SK-N-SH (cell line): ENCODE data around the gene PRKAB2. TPM values are rescaled to one million over a fixed set of nuclear protein-coding genes. Genes with fewer than 3 reads are reported as not detected.

Experiments
- CTCF ChIA-PET: fragments of 300-600, 350-600 bp; formaldehyde crosslinking; extraction: SDS; loops from one replicate; lab custom pipeline; 2021; lab: Yijun Ruan, JAX
- POLR2A ChIA-PET: fragments of 350-600 bp; sonication (Branson Sonifier 250); formaldehyde crosslinking; extraction: SDS; loops from one replicate; lab custom pipeline; 2020; ENCODE audit warnings: antibody characterized with exemption, inconsistent platforms; lab: Yijun Ruan, JAX
- DNase-seq: peaks from one replicate; pipeline ENCODE4 v3.0.0; 2012
- H2AFZ ChIP-seq: fragments of 200-600 bp; sonication (generic); 2 replicates; pipeline ENCODE4 v1.8.1; 2016; ENCODE audit warnings: antibody characterized with exemption, mild to moderate bottlenecking, low read depth
- H3F3A ChIP-seq: fragments of 200-600 bp; sonication (generic); replicated peaks from 2 replicates; pipeline ENCODE3; 2016; ENCODE audit warnings: antibody characterized with exemption, mild to moderate bottlenecking; ENCODE audit not compliant: insufficient read depth
- H3K27ac ChIP-seq, 2 experiments: fragments of 200-500 bp in 1 of 2; fragments of 200-600 bp in 1 of 2; sonication (Bioruptor generic) in 1 of 2; sonication (generic), shearing (Covaris generic) in 1 of 2; 2 replicates each; pipeline versions ENCODE4 v1.5.1 to v1.6.1; 2014 to 2016; ENCODE audit warnings: low read depth in 2 of 2, inconsistent platforms in 1 of 2, low read length in 1 of 2, mild to moderate bottlenecking in 1 of 2, mixed read lengths in 1 of 2
- H3K27me3 ChIP-seq: fragments of 200-600 bp; sonication (generic), shearing (Covaris generic); 2 replicates; pipeline ENCODE4 v1.6.1; 2016; ENCODE audit warnings: mixed run types; ENCODE audit not compliant: insufficient read depth
- H3K36me3 ChIP-seq, 2 experiments: fragments of 200-500 bp in 1 of 2; fragments of 200-600 bp in 1 of 2; sonication (Bioruptor generic) in 1 of 2; sonication (generic) in 1 of 2; replicated peaks in 1 of 2; 2 replicates each; pipeline versions ENCODE3 to v1.5.1; 2014 to 2016; ENCODE audit warnings: low read length in 1 of 2, mild to moderate bottlenecking in 1 of 2; ENCODE audit not compliant: insufficient read depth in 2 of 2, control insufficient read depth in 1 of 2
- H3K4me1 ChIP-seq, 2 experiments: fragments of 200-500 bp in 1 of 2; fragments of 200-600 bp in 1 of 2; sonication (Bioruptor generic) in 1 of 2; sonication (generic), shearing (Covaris generic) in 1 of 2; 2 replicates each; pipeline versions ENCODE4 v1.5.1 to v1.6.1; 2014 to 2016; ENCODE audit warnings: low read depth in 1 of 2, low read length in 1 of 2, mixed run types in 1 of 2; ENCODE audit not compliant: insufficient read depth in 2 of 2, control insufficient read depth in 1 of 2
- H3K4me2 ChIP-seq: fragments of 200-600 bp; sonication (generic), shearing (Covaris generic); 2 replicates; pipeline ENCODE4 v1.6.1; 2017; ENCODE audit warnings: mixed run types
- H3K4me3 ChIP-seq, 2 experiments: fragments of 200-500 bp in 1 of 2; fragments of 200-600 bp in 1 of 2; sonication (Bioruptor generic) in 1 of 2; sonication (generic), shearing (Covaris generic) in 1 of 2; 2 replicates each; pipeline versions ENCODE4 v1.5.1 to v1.8.1; 2014 to 2016; ENCODE audit warnings: low read depth in 2 of 2, inconsistent platforms in 1 of 2, low read length in 1 of 2, mild to moderate bottlenecking in 1 of 2, mixed read lengths in 1 of 2, moderate library complexity in 1 of 2
- H3K79me2 ChIP-seq: fragments of 200-600 bp; sonication (generic); 2 replicates; pipeline ENCODE4 v1.8.1; 2017; ENCODE audit warnings: mild to moderate bottlenecking; ENCODE audit not compliant: insufficient read depth
- H3K9ac ChIP-seq: fragments of 200-600 bp; sonication (generic); 2 replicates; pipeline ENCODE4 v1.6.1; 2017; ENCODE audit warnings: mixed run types
- H3K9me2 ChIP-seq: fragments of 200-600 bp; sonication (generic); 2 replicates; pipeline ENCODE4 v1.6.1; 2017; ENCODE audit warnings: mixed run types
- H3K9me3 ChIP-seq: fragments of 200-600 bp; sonication (generic); 2 replicates; pipeline ENCODE4 v1.6.1; 2017; ENCODE audit warnings: mixed run types, mild to moderate bottlenecking, moderate library complexity
- H4K20me1 ChIP-seq: fragments of 200-600 bp; sonication (generic); 2 replicates; pipeline ENCODE4 v1.6.1; 2017; ENCODE audit warnings: mild to moderate bottlenecking, mixed run types; ENCODE audit not compliant: insufficient read depth
- ELF1 ChIP-seq: IDR thresholded peaks from 2 replicates; pipeline ENCODE4 v1.4.0; 2012
- EP300 ChIP-seq, 2 experiments: IDR thresholded peaks; 2 replicates each; pipeline versions ENCODE4 v1.4.0 to v1.6.1; 2012; ENCODE audit warnings: borderline replicate concordance in 1 of 2, low read depth in 1 of 2, low read length in 1 of 2
- EZH2phosphoT487 ChIP-seq: fragments of 200-600 bp; sonication (generic); IDR thresholded peaks from 2 replicates; pipeline ENCODE4 v1.6.1; 2017; ENCODE audit warnings: low read depth, mixed run types, mild to moderate bottlenecking, antibody characterized with exemption, moderate library complexity, borderline replicate concordance
- FOSL2 ChIP-seq: IDR thresholded peaks from 2 replicates; pipeline ENCODE4 v1.4.0; 2012; ENCODE audit warnings: low read depth, mild to moderate bottlenecking, moderate library complexity, borderline replicate concordance
- FOXM1 ChIP-seq: IDR thresholded peaks from 2 replicates; pipeline ENCODE4 v1.4.0; 2012; ENCODE audit warnings: low read depth, mild to moderate bottlenecking
- MEF2A ChIP-seq: IDR thresholded peaks from 2 replicates; pipeline ENCODE4 v1.4.0; 2012; ENCODE audit warnings: low read depth, borderline replicate concordance
- NFIC ChIP-seq: IDR thresholded peaks from 2 replicates; pipeline ENCODE4 v1.4.0; 2012; ENCODE audit warnings: borderline replicate concordance
- NRF1 ChIP-seq: IDR thresholded peaks from 2 replicates; pipeline ENCODE4 v1.6.1; 2012; ENCODE audit warnings: low read depth, mild to moderate bottlenecking, low read length
- POLR2AphosphoS5 ChIP-seq: IDR thresholded peaks from 2 replicates; pipeline ENCODE4 v1.6.1; 2012; ENCODE audit warnings: low read depth, low read length
- RAD21 ChIP-seq: IDR thresholded peaks from 2 replicates; pipeline ENCODE4 v1.6.1; 2012; ENCODE audit warnings: mild to moderate bottlenecking, low read length
- RFX5 ChIP-seq: IDR thresholded peaks from 2 replicates; pipeline ENCODE4 v1.6.1; 2012; ENCODE audit warnings: mild to moderate bottlenecking, improper control_type of control experiment, low read length
- RXRA ChIP-seq: IDR thresholded peaks from 2 replicates; pipeline ENCODE4 v1.4.0; 2012; ENCODE audit warnings: low read depth, mild to moderate bottlenecking, borderline replicate concordance
- SIN3A ChIP-seq: IDR thresholded peaks from 2 replicates; pipeline ENCODE4 v1.6.1; 2012; ENCODE audit warnings: low read depth, mild to moderate bottlenecking, low read length, moderate library complexity, borderline replicate concordance
- TCF12 ChIP-seq: IDR thresholded peaks from 2 replicates; pipeline ENCODE4 v1.4.0; 2012
- TEAD4 ChIP-seq: IDR thresholded peaks from 2 replicates; pipeline ENCODE4 v1.4.0; 2012; ENCODE audit warnings: mild to moderate bottlenecking, borderline replicate concordance; ENCODE audit not compliant: insufficient read depth
- WGBS: methylation state at CpG from one replicate; pipeline ENCODE4 v1.1.6; 2017; ENCODE audit warnings: low lambda C conversion rate; 5-methylcytosine and 5-hydroxymethylcytosine counted together
- polyA plus RNA-seq, 3 experiments: library from polyadenylated mRNA; depleted of rRNA; stranded (reverse); fragments of >200 nt; gene quantifications; 2 replicates each; pipeline ENCODE4 v1.2.3, GENCODE V29; 2012
- TF ChIP-seq, protein P1 (sequence below): IDR thresholded peaks from 2 replicates; pipeline ENCODE4 v1.4.0; 2012; ENCODE audit warnings: low read depth, borderline replicate concordance

The PRKAB2 gene
- polyA plus RNA-seq, 1 of the 3 experiments (the other 2 are of a cell fraction) = 6.2 TPM

DNA sequence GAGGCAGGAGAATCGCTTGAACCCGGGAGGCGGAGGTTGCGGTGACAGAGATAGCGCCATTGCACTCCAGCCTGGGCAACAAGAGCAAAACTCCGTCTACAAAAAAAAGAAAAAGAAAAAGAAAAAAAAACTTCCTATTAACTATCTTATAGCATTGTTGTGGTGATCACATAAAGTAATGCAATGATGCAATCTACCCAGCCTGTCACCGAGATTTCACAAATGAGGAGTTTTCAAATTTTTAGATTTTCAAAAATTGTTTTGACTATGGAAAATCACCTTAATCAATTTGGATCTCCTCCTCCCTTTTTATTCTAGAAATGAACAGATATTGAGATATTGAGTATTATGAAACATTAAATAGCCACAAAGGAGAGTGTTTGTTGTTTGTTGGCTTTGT is 44.9 kb upstream of the PRKAB2 start:
- H3F3A ChIP-seq = no peaks in the 10 kb centered on the region
- H3K4me2 ChIP-seq = no peak overlapping the region
- H3K79me2 ChIP-seq = no peaks in the 10 kb centered on the region
- no peak for DNase-seq
- H3K4me3 ChIP-seq = no peak overlapping the region
- 75% methylated on average over 7 of the region's 7 CpGs for WGBS
- H3K36me3 ChIP-seq = no peaks in the 10 kb centered on the region
- H3K9me2 ChIP-seq = no peaks in the 10 kb centered on the region
- no peak overlapping the region for H2AFZ ChIP-seq
- CTCF ChIA-PET = no interaction called here
- no peaks in the 10 kb centered on the region for H3K27me3 ChIP-seq
- H4K20me1 ChIP-seq = no peaks in the 10 kb centered on the region
- POLR2A ChIA-PET = no interaction called here
- H3K9ac ChIP-seq = no peak overlapping the region
- H3K9me3 ChIP-seq = no peaks in the 10 kb centered on the region
- H3K4me1 ChIP-seq = no peaks in the 10 kb centered on the region; a peak in 1 of 4 replicates
- TF ChIP-seq RXRA = no peak
- no peak overlapping the region for H3K27ac ChIP-seq

DNA sequence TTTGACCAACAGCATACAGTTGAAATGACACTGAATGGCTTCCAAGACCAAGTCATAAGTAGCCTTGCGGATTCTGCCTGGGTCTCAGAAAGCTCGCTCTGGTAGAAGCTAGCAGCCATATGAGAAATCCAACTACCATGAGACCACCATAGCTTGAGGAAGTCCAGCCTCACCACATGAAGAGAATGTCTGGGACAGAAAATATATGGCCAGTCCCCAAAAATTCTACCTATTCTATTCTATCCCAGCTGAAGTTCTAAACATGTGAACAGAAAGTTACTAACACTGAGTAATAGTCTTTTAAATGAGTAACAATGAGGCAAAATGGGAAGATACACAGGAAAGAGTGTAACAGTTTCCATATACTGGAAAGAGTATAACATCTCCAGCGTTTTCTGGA is 43.9 kb upstream of the PRKAB2 start:
- no peak overlapping the region for H3K4me2 ChIP-seq
- no peaks in the 10 kb centered on the region for H4K20me1 ChIP-seq
- no peaks in the 10 kb centered on the region for H3K79me2 ChIP-seq
- no peak for TF ChIP-seq RAD21
- no peak for TF ChIP-seq EP300 (IDR thresholded peaks at IDR 0.05; ENCODE audit: borderline replicate concordance in 1 of 2, low read depth in 1 of 2, low read length in 1 of 2)
- no peak for TF ChIP-seq EZH2phosphoT487
- TF ChIP-seq NFIC = no peak
- TF ChIP-seq NRF1 = no peak
- no peak for TF ChIP-seq RFX5
- TF ChIP-seq, protein P1, sequence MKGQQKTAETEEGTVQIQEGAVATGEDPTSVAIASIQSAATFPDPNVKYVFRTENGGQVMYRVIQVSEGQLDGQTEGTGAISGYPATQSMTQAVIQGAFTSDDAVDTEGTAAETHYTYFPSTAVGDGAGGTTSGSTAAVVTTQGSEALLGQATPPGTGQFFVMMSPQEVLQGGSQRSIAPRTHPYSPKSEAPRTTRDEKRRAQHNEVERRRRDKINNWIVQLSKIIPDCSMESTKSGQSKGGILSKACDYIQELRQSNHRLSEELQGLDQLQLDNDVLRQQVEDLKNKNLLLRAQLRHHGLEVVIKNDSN = no peak
- no peak for TF ChIP-seq MEF2A
- TF ChIP-seq POLR2AphosphoS5 = no peak
- TF ChIP-seq RXRA = no peak
- TF ChIP-seq FOSL2 = no peak
- no peak for TF ChIP-seq FOXM1
- TF ChIP-seq SIN3A = no peak
- no peak for TF ChIP-seq ELF1
- no peak for TF ChIP-seq TCF12
- TF ChIP-seq TEAD4 = no peak
- no peaks in the 10 kb centered on the region for H3F3A ChIP-seq
- CTCF ChIA-PET = no interaction called here
- POLR2A ChIA-PET = no interaction called here
- H3K36me3 ChIP-seq = no peaks in the 10 kb centered on the region
- no peaks in the 10 kb centered on the region; a peak in 1 of 4 replicates for H3K4me1 ChIP-seq
- no peaks in the 10 kb centered on the region for H3K27me3 ChIP-seq
- no peak overlapping the region for H3K4me3 ChIP-seq
- H3K9me3 ChIP-seq = no peaks in the 10 kb centered on the region
- H3K27ac ChIP-seq = no peak overlapping the region
- no peak overlapping the region for H3K9ac ChIP-seq
- H3K9me2 ChIP-seq = no peaks in the 10 kb centered on the region
- no peak for DNase-seq
- H2AFZ ChIP-seq = no peak overlapping the region
- WGBS = 48% methylated on average over 3 of the region's 3 CpGs
